Measurements from ENCODE around the gene ZSWIM5. TPM values are rescaled to one million over a fixed set of nuclear protein-coding genes. Genes with fewer than 3 reads are reported as not detected.
"Not testable (repeated sequence)": the region's sequence is repeated elsewhere in the genome, so short reads cannot be mapped to it uniquely, and the experiment has no call there.

ZSWIM5 gene
- total and polyA plus RNA-seq, 2 experiments from 2014 or later, result 2.0 to 4.0 TPM

- TF ChIP-seq EZH2phosphoT487 (IDR thresholded peaks at IDR 0.05; ENCODE audit: low read depth, severe bottlenecking, unreplicated experiment) (no peak), CTCF (IDR thresholded peaks at IDR 0.05; ENCODE audit: poor library complexity) (no peak), EZH2 (IDR thresholded peaks at IDR 0.05; ENCODE audit: borderline replicate concordance) (no peak)
- Histone ChIP-seq H3K36me3 (replicated peaks; ENCODE audit: insufficient read depth, low read depth) (no peaks in the 10 kb centered on the region), H4K20me1 (ENCODE audit: insufficient read depth, poor library complexity, severe bottlenecking) (no peaks in the 10 kb centered on the region), H3K79me2 (no peaks in the 10 kb centered on the region), H3K4me1 (ENCODE audit: insufficient read depth) (no peaks in the 10 kb centered on the region), H2AFZ (no peak overlapping the region), H3K9me2 (replicated peaks; ENCODE audit: insufficient read depth) (no peaks in the 10 kb centered on the region), H3K4me3 (no peak overlapping the region), H3K27ac (no peak overlapping the region), H3K27me3 (no peaks in the 10 kb centered on the region), H3K9me3 (ENCODE audit: low read depth) (no peaks in the 10 kb centered on the region), H3K4me2 (no peak overlapping the region)
- WGBS (ENCODE audit: low lambda C conversion rate, missing lambda C conversion rate), result 93% methylated on average over 1 of the region's 1 CpG
- no peak for DNase-seq (ENCODE audit: low spot score)
Observed at GRCh38 chr1:45116340-45116739, 90.1 kb downstream of the ZSWIM5 start.

GRCh38 chr1:45115198-45115597 is 91.2 kb downstream of the ZSWIM5 start:
- 100% methylated on average over 8 of the region's 33 CpGs for WGBS (ENCODE audit: low lambda C conversion rate, missing lambda C conversion rate)
- not testable (repeated sequence) for H3K9me3 ChIP-seq (ENCODE audit: low read depth); H2AFZ ChIP-seq; H3K4me1 ChIP-seq (ENCODE audit: insufficient read depth); H3K27ac ChIP-seq; H4K20me1 ChIP-seq (ENCODE audit: insufficient read depth, poor library complexity, severe bottlenecking); H3K9me2 ChIP-seq (replicated peaks; ENCODE audit: insufficient read depth); H3K27me3 ChIP-seq; H3K79me2 ChIP-seq; DNase-seq (ENCODE audit: low spot score); H3K4me3 ChIP-seq; H3K36me3 ChIP-seq (replicated peaks; ENCODE audit: insufficient read depth, low read depth); H3K4me2 ChIP-seq

GRCh38 chr1:45112661-45113060 is 93.7 kb downstream of the ZSWIM5 start:
- DNase-seq (ENCODE audit: low spot score), result no peak
- no peak overlapping the region for H2AFZ ChIP-seq
- no peaks in the 10 kb centered on the region for H3K79me2 ChIP-seq
- H3K4me2 ChIP-seq, result no peak overlapping the region
- H3K9me2 ChIP-seq (replicated peaks; ENCODE audit: insufficient read depth), result no peaks in the 10 kb centered on the region
- no peak overlapping the region for H3K4me3 ChIP-seq
- no peak overlapping the region for H3K27ac ChIP-seq
- 93% methylated on average over 3 of the region's 3 CpGs for WGBS (ENCODE audit: low lambda C conversion rate, missing lambda C conversion rate)
- no peaks in the 10 kb centered on the region for H4K20me1 ChIP-seq (ENCODE audit: insufficient read depth, poor library complexity, severe bottlenecking)
- TF ChIP-seq EZH2phosphoT487 (IDR thresholded peaks at IDR 0.05; ENCODE audit: low read depth, severe bottlenecking, unreplicated experiment) (no peak), CTCF (IDR thresholded peaks at IDR 0.05; ENCODE audit: poor library complexity) (no peak), EZH2 (IDR thresholded peaks at IDR 0.05; ENCODE audit: borderline replicate concordance) (no peak)
- no peaks in the 10 kb centered on the region for H3K4me1 ChIP-seq (ENCODE audit: insufficient read depth)
- no peaks in the 10 kb centered on the region for H3K36me3 ChIP-seq (replicated peaks; ENCODE audit: insufficient read depth, low read depth)
- no peaks in the 10 kb centered on the region for H3K27me3 ChIP-seq
- no peaks in the 10 kb centered on the region for H3K9me3 ChIP-seq (ENCODE audit: low read depth)

GRCh38 chr1:45111239-45111638 is 95.2 kb downstream of the ZSWIM5 start:
- Histone ChIP-seq H3K79me2 (no peaks in the 10 kb centered on the region), H3K4me1 (ENCODE audit: insufficient read depth) (no peaks in the 10 kb centered on the region), H3K27me3 (no peaks in the 10 kb centered on the region), H4K20me1 (ENCODE audit: insufficient read depth, poor library complexity, severe bottlenecking) (no peaks in the 10 kb centered on the region), H3K27ac (no peak overlapping the region), H3K9me3 (ENCODE audit: low read depth) (no peaks in the 10 kb centered on the region), H3K4me3 (no peak overlapping the region), H3K36me3 (replicated peaks; ENCODE audit: insufficient read depth, low read depth) (no peaks in the 10 kb centered on the region), H3K4me2 (no peak overlapping the region), H3K9me2 (replicated peaks; ENCODE audit: insufficient read depth) (no peaks in the 10 kb centered on the region), H2AFZ (no peak overlapping the region)
- 92% methylated on average over 2 of the region's 2 CpGs for WGBS (ENCODE audit: low lambda C conversion rate, missing lambda C conversion rate)
- no peak for TF ChIP-seq CTCF (IDR thresholded peaks at IDR 0.05; ENCODE audit: poor library complexity)
- TF ChIP-seq EZH2phosphoT487 (IDR thresholded peaks at IDR 0.05; ENCODE audit: low read depth, severe bottlenecking, unreplicated experiment), result no peak
- TF ChIP-seq EZH2 (IDR thresholded peaks at IDR 0.05; ENCODE audit: borderline replicate concordance), result no peak
- no peak for DNase-seq (ENCODE audit: low spot score)

Data from hepatocyte (in vitro differentiated cells).